ENCODE results near the gene GALNT2.

The GALNT2 gene

DNA sequence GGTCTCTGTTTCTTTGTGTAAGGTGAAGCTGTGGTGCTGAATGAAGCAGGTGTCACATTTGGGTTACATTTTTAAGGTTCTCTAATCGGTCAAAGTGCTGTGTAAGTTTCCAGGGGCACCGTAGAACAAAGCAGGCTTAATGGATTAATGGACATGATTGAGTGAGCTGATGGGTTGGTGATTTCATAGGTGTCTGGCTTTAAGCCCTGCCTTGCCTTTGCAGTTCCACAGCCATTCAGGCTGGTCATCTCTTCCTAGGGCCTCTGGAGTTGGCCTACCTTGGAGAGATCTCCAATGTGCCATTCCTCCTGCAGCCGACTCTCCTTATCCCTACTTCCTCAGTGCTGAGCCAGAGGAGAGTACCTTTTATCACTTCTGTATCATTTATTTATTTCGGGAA is 15.2 kb downstream of the GALNT2 start:
- H3K36me3 ChIP-seq (ENCODE audit: control insufficient read depth, insufficient read depth, low read length): no peaks in the 10 kb centered on the region
- 0 out of 2 replicates have a peak, but pooled peaks cover 5% of the 10 kb centered on the region for H3K9me3 ChIP-seq (ENCODE audit: control insufficient read depth, insufficient read depth, low read length)
- H3K4me1 ChIP-seq (ENCODE audit: control insufficient read depth, insufficient read depth, low read length): peaks cover 38% of the 10 kb centered on the region
- H3K27me3 ChIP-seq (ENCODE audit: control insufficient read depth, insufficient read depth, low read length): no peaks in the 10 kb centered on the region
- H3K27ac ChIP-seq (ENCODE audit: low read depth, low read length): no peak overlapping the region
- no peak overlapping the region for H3K4me3 ChIP-seq (ENCODE audit: low read depth, low read length)
- H3K9ac ChIP-seq (ENCODE audit: low read depth, low read length): no peak overlapping the region

DNA sequence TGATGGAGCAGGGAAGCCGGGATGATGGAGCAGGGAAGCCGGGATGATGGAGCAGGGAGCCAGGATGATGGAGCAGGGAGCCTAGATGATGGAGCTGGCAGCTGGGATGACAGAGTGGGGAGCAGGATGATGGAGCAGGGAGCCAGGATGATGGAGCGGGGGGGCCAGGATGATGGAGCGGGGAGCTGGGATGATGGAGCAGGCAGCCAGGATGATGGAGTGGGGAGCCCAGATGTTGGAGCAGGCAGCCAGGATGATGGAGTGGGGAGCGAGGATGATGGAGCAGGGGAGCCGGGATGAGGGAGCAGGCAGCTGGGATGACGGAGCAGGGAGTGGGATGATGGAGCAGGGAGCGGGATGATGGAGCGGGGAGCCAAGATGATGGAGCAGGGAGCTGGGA is 16.0 kb downstream of the GALNT2 start:
- H3K36me3 ChIP-seq (ENCODE audit: control insufficient read depth, insufficient read depth, low read length): no peaks in the 10 kb centered on the region
- no peak overlapping the region for H3K27ac ChIP-seq (ENCODE audit: low read depth, low read length)
- peaks cover 31% of the 10 kb centered on the region for H3K4me1 ChIP-seq (ENCODE audit: control insufficient read depth, insufficient read depth, low read length)
- no peaks in the 10 kb centered on the region for H3K27me3 ChIP-seq (ENCODE audit: control insufficient read depth, insufficient read depth, low read length)
- no peak overlapping the region for H3K9ac ChIP-seq (ENCODE audit: low read depth, low read length)
- H3K9me3 ChIP-seq (ENCODE audit: control insufficient read depth, insufficient read depth, low read length): 0 out of 2 replicates have a peak, but pooled peaks cover 5% of the 10 kb centered on the region
- H3K4me3 ChIP-seq (ENCODE audit: low read depth, low read length): no peak overlapping the region

DNA sequence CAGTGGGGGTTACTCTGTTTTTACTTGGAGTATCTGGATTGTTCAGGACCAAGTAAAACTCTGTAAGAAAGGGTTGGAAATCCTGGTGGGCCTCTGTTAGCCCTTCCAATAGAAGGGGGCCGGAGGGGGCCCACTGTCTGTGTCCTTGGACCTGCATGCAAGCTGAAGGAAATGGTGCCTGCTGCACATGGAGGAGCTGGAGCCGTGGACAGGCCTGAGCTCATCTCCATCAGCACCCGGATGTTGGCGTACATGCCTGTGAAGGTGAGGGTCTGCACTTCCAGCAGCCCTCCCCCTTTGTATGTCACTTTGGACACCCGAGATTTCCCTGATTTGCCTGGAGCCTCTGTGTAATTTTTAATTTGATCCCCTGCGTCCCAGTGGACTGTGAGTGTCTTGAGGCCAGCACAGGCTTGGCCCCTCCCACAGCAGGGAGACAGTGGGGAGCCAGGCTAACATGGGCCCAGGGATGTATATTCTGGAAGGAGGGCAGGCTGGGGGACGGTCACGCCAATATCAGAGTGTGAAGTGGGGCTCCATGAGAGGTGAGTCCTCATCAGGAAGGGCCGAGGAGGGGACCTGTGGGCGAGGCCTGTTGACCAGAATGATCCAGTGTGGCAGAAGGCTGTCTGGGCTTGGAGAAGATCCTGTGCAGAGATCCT is 16.8 kb downstream of the GALNT2 start:
- Histone ChIP-seq H3K9ac (ENCODE audit: low read depth, low read length) (no peak overlapping the region), H3K36me3 (ENCODE audit: control insufficient read depth, insufficient read depth, low read length) (no peaks in the 10 kb centered on the region), H3K9me3 (ENCODE audit: control insufficient read depth, insufficient read depth, low read length) (0 out of 2 replicates have a peak, but pooled peaks cover 5% of the 10 kb centered on the region), H3K27me3 (ENCODE audit: control insufficient read depth, insufficient read depth, low read length) (no peaks in the 10 kb centered on the region), H3K4me1 (ENCODE audit: control insufficient read depth, insufficient read depth, low read length) (peaks cover 29% of the 10 kb centered on the region), H3K27ac (ENCODE audit: low read depth, low read length) (no peak overlapping the region), H3K4me3 (ENCODE audit: low read depth, low read length) (no peak overlapping the region)

DNA sequence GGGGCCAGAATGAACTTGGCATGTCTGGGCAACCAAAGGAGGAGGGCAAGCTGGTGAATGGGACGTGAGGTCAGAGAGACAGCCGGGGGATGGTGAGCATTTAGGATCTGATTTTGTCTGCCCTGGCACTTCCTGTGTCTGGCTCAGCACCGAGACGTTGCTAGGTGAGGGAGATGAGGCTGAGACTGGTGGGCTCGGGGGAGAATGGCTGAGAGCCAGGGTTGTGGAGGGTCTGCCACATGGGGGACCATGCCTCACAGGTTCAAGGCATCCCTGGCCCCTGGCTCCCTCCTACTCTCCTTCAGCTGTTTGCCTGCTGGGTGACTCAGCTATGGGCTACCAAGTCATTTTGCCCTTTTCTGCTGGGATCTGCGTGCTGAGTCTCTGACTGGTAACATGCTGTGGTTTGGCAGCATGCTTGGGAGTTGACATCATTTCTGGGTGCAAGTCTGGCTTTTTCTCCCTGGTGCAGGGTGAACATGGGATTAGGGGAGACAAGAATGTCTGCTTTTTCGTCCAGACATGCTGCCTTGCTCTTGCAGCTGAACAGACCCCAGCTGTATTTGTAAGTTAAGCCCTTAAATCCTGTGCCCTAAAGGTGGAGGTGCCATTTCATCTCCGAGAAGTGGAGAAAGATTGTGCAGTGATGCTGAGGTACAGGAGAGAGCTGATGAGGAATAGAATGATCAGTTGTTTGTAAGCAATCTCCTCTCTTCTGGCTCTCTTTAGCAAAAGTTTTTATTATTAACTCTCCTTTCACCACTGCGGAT is 17.6 kb downstream of the GALNT2 start:
- H3K27ac ChIP-seq (ENCODE audit: low read depth, low read length): no peak overlapping the region
- H3K9me3 ChIP-seq (ENCODE audit: control insufficient read depth, insufficient read depth, low read length): 0 out of 2 replicates have a peak, but pooled peaks cover 5% of the 10 kb centered on the region
- H3K27me3 ChIP-seq (ENCODE audit: control insufficient read depth, insufficient read depth, low read length): no peaks in the 10 kb centered on the region
- H3K4me1 ChIP-seq (ENCODE audit: control insufficient read depth, insufficient read depth, low read length): peaks cover 29% of the 10 kb centered on the region
- no peak overlapping the region for H3K9ac ChIP-seq (ENCODE audit: low read depth, low read length)
- H3K4me3 ChIP-seq (ENCODE audit: low read depth, low read length): no peak overlapping the region
- no peaks in the 10 kb centered on the region for H3K36me3 ChIP-seq (ENCODE audit: control insufficient read depth, insufficient read depth, low read length)

DNA sequence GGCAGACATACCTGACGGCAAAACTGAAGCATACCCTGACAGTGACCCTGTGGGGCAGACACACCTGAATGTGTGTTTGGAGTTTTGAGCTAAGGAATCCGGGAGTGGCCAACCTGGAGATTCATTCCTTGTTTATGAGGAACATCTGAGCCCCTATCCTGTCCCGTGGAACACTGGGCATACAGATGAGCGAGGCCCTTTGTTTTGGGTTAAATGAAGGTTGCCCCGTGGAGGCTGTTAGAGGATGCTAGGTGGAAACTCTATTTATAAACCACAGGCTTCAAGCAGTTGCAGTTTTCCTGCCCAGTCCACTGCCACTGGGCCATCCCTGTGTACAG is 18.1 kb downstream of the GALNT2 start:
- 0 out of 2 replicates have a peak, but pooled peaks cover 5% of the 10 kb centered on the region for H3K9me3 ChIP-seq (ENCODE audit: control insufficient read depth, insufficient read depth, low read length)
- H3K36me3 ChIP-seq (ENCODE audit: control insufficient read depth, insufficient read depth, low read length): no peaks in the 10 kb centered on the region
- H3K4me1 ChIP-seq (ENCODE audit: control insufficient read depth, insufficient read depth, low read length): peaks cover 29% of the 10 kb centered on the region
- H3K4me3 ChIP-seq (ENCODE audit: low read depth, low read length): no peak overlapping the region
- no peaks in the 10 kb centered on the region for H3K27me3 ChIP-seq (ENCODE audit: control insufficient read depth, insufficient read depth, low read length)
- H3K9ac ChIP-seq (ENCODE audit: low read depth, low read length): no peak overlapping the region
- H3K27ac ChIP-seq (ENCODE audit: low read depth, low read length): no peak overlapping the region

DNA sequence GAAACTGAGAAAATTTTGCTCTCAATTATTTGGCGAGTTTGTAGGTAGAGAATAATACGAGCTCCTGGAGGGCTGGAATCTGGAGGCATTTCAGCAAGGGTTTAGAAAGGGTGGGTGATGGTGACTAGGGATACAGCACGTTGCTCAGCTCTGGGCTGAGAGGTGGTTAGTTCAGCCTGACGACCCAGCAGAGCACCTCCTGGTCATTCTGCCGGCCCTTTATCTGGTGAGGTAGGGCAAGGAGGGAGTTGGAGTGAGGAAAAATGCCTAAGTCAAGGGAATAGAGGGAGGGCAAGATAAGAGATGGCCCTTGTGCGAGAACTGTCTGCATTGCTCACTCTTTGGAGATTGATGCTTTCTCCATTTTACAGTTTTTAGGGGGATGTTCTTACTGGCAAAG is 19.1 kb downstream of the GALNT2 start:
- Histone ChIP-seq H3K9me3 (ENCODE audit: control insufficient read depth, insufficient read depth, low read length) (0 out of 2 replicates have a peak, but pooled peaks cover 5% of the 10 kb centered on the region), H3K4me1 (ENCODE audit: control insufficient read depth, insufficient read depth, low read length) (peaks cover 29% of the 10 kb centered on the region), H3K9ac (ENCODE audit: low read depth, low read length) (no peak overlapping the region), H3K36me3 (ENCODE audit: control insufficient read depth, insufficient read depth, low read length) (no peaks in the 10 kb centered on the region), H3K27ac (ENCODE audit: low read depth, low read length) (no peak overlapping the region), H3K27me3 (ENCODE audit: control insufficient read depth, insufficient read depth, low read length) (no peaks in the 10 kb centered on the region), H3K4me3 (ENCODE audit: low read depth, low read length) (no peak overlapping the region)

DNA sequence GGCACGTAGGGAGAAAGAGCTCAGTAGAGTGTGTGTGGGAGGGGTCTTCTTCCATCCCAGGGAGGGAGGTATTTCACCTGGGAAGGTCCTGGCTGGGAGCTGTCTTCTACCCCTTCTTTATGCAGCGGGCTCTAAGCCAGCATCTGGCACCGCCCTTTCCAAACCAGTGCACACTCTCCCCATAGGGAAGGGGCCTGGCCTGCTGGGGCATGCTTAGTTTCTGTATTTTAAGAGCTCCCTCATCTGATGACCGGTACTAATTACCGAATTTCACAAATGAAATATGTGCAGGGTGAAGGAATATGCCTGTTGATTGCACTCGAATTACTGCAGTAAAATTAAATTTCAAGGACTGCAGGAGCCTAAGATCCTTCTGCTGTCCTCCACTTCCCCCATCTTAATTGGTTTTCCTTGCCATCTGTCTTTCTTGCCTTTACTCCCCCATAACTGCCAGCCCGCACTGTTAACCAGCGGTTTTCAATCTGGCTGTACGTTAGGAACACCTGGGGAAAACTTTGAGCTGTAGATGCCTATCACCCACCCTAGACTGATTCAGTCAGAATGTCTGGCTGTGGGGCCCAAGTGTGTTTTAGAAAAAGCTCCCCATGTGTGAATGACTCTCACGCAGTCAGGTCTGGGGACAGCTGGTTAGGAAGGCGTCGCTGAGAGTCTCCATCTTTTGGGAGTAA is 20.1 kb downstream of the GALNT2 start:
- H3K36me3 ChIP-seq (ENCODE audit: control insufficient read depth, insufficient read depth, low read length): no peaks in the 10 kb centered on the region
- peaks cover 29% of the 10 kb centered on the region for H3K4me1 ChIP-seq (ENCODE audit: control insufficient read depth, insufficient read depth, low read length)
- 0 out of 2 replicates have a peak, but pooled peaks cover 5% of the 10 kb centered on the region for H3K9me3 ChIP-seq (ENCODE audit: control insufficient read depth, insufficient read depth, low read length)
- H3K27ac ChIP-seq (ENCODE audit: low read depth, low read length): no peak overlapping the region
- no peak overlapping the region for H3K9ac ChIP-seq (ENCODE audit: low read depth, low read length)
- H3K27me3 ChIP-seq (ENCODE audit: control insufficient read depth, insufficient read depth, low read length): no peaks in the 10 kb centered on the region
- no peak overlapping the region for H3K4me3 ChIP-seq (ENCODE audit: low read depth, low read length)

DNA sequence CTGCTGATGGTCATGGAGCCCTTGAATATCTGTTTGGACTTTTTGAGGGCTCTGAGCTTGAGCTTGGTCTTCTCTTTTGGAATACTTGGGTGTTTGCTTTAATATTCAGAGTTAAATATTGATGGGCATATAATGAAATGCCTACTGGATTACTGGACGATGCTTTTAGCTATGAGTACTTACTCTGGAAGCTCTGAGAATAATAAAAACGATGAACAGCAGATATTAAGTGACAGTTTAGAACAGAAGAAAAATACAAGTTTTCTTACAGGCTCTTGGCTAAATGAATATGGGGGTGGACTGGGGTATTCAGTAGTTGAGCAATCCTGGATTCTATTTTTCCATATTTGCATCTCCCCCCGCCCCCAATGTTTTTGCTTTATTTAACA is 20.7 kb downstream of the GALNT2 start:
- peaks cover 29% of the 10 kb centered on the region for H3K4me1 ChIP-seq (ENCODE audit: control insufficient read depth, insufficient read depth, low read length)
- no peaks in the 10 kb centered on the region for H3K27me3 ChIP-seq (ENCODE audit: control insufficient read depth, insufficient read depth, low read length)
- no peaks in the 10 kb centered on the region for H3K36me3 ChIP-seq (ENCODE audit: control insufficient read depth, insufficient read depth, low read length)
- no peak overlapping the region for H3K27ac ChIP-seq (ENCODE audit: low read depth, low read length)
- 0 out of 2 replicates have a peak, but pooled peaks cover under 1% of the 10 kb centered on the region for H3K9me3 ChIP-seq (ENCODE audit: control insufficient read depth, insufficient read depth, low read length)
- H3K9ac ChIP-seq (ENCODE audit: low read depth, low read length): no peak overlapping the region
- no peak overlapping the region for H3K4me3 ChIP-seq (ENCODE audit: low read depth, low read length)

DNA sequence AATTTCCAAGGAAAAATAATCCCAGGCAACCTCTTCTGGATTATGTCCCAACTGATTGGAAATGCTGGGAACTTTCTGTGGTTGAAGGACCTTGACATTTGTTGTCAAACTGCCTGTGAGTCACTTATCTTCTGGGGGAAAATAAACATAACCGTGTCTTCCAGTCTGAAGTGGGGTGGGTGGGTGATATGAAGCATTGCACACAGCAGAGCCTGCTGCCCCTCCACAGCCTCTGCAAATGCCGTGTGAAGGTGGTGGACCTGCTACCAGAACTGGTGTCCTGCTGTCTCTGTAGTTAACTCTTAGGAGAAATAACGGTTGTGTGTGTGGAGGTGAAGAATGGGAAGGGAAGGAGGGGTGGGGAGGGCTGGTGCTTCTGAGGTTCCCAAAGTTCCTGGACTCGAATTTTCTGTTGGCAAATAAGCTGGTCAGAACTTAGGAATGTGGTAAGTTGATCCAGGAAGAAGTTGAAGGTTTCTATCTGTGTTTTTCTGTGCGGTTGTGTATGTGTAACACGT is 23.2 kb downstream of the GALNT2 start:
- Histone ChIP-seq H3K9ac (ENCODE audit: low read depth, low read length) (no peak overlapping the region), H3K36me3 (ENCODE audit: control insufficient read depth, insufficient read depth, low read length) (no peaks in the 10 kb centered on the region), H3K4me3 (ENCODE audit: low read depth, low read length) (no peak overlapping the region), H3K9me3 (ENCODE audit: control insufficient read depth, insufficient read depth, low read length) (no peaks in the 10 kb centered on the region), H3K27ac (ENCODE audit: low read depth, low read length) (no peak overlapping the region), H3K4me1 (ENCODE audit: control insufficient read depth, insufficient read depth, low read length) (peaks cover 18% of the 10 kb centered on the region), H3K27me3 (ENCODE audit: control insufficient read depth, insufficient read depth, low read length) (no peaks in the 10 kb centered on the region)

DNA sequence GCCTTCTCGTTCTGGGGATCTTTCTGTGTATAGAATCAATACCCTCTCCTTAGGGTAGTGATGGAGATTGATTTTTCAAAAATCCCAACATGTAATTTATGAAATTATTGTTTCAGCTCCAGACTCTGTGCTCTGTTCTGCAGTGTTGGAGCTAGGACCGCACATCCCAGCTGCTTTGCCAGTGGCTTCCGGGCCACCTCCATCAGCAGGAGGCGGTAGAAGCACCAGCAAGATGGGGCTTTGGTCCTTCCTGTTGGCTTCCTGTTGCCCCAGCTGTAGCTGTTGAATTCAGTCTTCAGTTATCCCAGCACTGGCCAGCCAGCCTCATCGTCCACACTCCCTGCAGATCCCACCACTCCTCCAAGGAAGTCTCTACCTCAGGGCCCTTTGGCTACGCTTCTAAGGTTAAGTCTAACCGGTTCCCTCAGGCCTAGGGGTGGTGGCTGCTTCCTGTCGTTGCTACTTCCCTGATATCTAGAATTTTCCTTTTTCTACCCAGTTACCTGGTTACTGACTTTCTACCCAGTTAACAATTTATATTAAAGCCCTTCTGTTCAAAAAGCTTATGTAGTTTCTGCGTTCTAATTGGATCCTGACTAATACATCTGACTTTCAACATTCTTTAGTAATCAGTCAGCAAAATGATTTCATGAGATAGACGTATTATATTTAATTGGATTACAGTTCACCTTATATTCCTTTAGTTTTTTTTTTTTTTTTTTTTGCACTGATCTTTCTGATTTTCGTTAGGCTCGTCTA is 24.6 kb downstream of the GALNT2 start:
- Histone ChIP-seq H3K36me3 (ENCODE audit: control insufficient read depth, insufficient read depth, low read length) (no peaks in the 10 kb centered on the region), H3K9ac (ENCODE audit: low read depth, low read length) (no peak overlapping the region), H3K9me3 (ENCODE audit: control insufficient read depth, insufficient read depth, low read length) (no peaks in the 10 kb centered on the region), H3K27ac (ENCODE audit: low read depth, low read length) (no peak overlapping the region), H3K4me3 (ENCODE audit: low read depth, low read length) (no peak overlapping the region), H3K27me3 (ENCODE audit: control insufficient read depth, insufficient read depth, low read length) (no peaks in the 10 kb centered on the region), H3K4me1 (ENCODE audit: control insufficient read depth, insufficient read depth, low read length) (peaks cover 11% of the 10 kb centered on the region; the same call in 1 of the 2 replicates)
